AG09319 (cell line): ENCODE results near the gene KRTAP1-3.
"Not testable (repeated sequence)": the region's sequence is repeated elsewhere in the genome, so short reads cannot be mapped to it uniquely, and the experiment has no call there.

Experiments
- DNase-seq: peaks from one replicate; pipeline ENCODE4 v3.0.0-alpha.2; 2010; ENCODE audit warnings: low read depth; ENCODE audit errors: extremely low read depth
- TF ChIP-seq, protein P1 (sequence below): IDR thresholded peaks from 2 replicates; pipeline ENCODE4 v1.5.1; 2011; ENCODE audit warnings: low read depth, mild to moderate bottlenecking, inconsistent platforms, low read length, moderate library complexity

KRTAP1-3 gene

DNA sequence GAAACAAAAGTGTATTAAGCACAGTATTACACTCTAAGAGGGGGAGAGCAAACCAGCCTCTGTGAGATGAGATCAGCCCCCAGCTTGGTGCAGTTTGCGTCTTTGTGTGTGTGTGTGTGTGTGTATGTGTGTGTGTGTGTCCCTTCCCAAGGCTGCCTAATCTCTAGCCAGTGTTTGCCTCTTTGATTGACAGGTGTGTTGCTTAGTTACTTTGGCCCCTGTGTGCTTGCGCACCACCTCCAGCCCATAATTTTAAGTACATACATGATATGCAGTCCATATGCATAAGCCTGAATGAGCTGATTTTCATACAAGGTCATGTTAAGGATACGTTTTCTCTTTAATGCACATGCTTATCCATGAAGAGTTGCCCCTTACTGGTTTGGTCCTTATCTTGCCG lies 32.9 kb downstream of the KRTAP1-3 start:
- no peak for DNase-seq

DNA sequence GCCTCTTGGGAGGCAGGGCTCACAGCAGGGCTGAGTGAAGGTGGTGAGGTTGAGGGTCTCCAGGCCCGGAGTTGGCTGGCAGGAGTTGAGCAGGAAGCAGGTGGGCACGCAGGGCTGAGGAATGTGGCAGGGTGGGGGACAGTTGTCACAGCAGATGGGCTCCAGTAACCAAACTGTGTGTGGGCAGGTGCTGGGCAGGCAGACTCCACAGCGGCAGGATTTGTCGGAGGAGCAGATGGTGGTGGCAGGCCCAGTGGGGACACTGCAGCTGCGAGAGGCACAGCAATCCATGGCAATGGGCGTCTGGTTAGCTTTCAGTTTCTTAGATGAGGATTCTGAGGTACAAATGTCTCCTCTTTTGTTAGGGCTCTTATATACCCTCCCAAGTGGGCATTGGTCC lies 35.1 kb downstream of the KRTAP1-3 start, which contains the start of gene KRTAP3-2:
KRTAP3-2 (minus strand) TSS at position 344 of the 400 bp plus-strand sequence; CDS start at position 291, 53 bp downstream.
- not testable (repeated sequence) for DNase-seq

More for the DNA sequence above, 32.9 kb downstream of the KRTAP1-3 start:
- TF ChIP-seq, protein P1, sequence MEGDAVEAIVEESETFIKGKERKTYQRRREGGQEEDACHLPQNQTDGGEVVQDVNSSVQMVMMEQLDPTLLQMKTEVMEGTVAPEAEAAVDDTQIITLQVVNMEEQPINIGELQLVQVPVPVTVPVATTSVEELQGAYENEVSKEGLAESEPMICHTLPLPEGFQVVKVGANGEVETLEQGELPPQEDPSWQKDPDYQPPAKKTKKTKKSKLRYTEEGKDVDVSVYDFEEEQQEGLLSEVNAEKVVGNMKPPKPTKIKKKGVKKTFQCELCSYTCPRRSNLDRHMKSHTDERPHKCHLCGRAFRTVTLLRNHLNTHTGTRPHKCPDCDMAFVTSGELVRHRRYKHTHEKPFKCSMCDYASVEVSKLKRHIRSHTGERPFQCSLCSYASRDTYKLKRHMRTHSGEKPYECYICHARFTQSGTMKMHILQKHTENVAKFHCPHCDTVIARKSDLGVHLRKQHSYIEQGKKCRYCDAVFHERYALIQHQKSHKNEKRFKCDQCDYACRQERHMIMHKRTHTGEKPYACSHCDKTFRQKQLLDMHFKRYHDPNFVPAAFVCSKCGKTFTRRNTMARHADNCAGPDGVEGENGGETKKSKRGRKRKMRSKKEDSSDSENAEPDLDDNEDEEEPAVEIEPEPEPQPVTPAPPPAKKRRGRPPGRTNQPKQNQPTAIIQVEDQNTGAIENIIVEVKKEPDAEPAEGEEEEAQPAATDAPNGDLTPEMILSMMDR = no peak

DNA sequence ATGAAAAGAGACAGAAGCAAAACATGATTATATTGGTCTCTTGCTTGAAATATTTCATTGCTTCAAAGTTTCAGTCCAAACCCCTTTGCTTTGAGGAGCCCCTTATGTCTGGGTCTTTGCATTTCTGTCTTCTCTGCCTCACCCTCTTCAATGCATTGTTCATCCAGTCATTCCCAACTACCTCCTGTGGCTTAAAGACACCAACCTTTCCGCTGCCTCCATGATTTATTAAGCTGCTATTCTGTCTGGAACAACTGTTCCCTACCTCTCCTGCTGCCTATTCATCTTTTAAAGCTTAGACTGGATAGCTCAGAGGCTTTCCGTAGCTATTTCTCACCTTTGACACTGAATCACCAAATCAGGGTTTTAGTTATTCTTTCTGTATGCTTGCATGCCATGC lies 37.3 kb downstream of the KRTAP1-3 start:
- TF ChIP-seq, protein P1 = no peak
- no peak for DNase-seq

DNA sequence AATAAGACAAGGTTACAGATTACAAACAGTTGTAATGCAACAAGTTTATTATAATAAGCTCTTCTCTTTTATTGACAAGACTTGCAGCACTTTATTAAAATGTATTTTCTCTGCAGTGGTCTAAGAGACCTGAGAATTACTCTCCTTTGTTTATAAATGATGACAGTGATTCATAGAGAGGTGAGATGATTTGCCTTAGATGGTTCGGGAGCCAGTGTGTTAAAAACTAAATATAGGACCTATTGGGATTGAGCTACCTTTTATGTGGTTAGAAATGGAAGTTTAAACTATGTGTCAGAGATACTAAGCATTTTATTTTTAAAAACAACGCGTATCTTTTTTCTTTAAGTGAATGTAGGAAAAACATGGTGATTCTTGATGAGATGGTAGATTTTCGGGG lies 37.8 kb downstream of the KRTAP1-3 start:
- no peak for DNase-seq
- TF ChIP-seq, protein P1 = no peak

DNA sequence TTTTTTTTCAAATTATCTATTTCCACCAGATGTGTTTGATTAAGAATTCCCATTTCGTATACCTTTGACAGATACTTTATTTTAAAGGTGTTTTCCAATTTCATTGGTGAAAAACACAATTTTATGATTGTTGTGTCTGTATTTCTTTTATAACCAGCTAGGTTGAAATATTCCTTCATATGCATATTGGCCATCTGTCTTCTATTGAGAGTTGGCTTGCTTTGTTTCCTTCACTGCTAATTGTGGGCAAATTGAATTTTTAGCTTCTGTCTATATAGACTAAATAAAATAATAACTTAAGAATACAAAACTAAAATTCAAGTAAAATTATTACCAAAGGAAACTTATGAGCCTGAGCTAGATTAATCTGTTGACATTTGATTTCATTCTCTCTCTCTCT lies 39.6 kb downstream of the KRTAP1-3 start:
- TF ChIP-seq, protein P1 = no peak
- DNase-seq = no peak

DNA sequence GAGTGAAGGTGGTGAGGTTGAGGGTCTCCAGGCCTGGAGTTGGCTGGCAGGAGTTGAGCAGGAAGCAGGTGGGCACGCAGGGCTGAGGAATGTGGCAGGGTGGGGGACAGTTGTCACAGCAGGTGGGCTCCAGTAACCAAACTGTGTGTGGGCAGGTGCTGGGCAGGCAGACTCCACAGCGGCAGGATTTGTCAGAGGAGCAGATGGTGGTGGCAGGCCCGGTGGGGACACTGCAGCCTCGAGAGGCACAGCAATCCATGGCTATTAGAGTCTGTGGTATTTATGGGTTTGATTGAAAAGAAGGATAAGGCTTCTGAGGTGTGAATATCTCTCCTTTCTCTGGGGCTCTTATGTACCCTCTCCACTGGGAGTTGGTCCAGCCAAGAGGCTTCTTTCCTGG lies 40.8 kb downstream of the KRTAP1-3 start, which contains the start of gene KRTAP3-3:
KRTAP3-3 (minus strand) TSS at position 326 of the 400 bp plus-strand sequence; CDS start at position 259, 67 bp downstream.
- TF ChIP-seq, protein P1 = no peak
- no peak for DNase-seq

DNA sequence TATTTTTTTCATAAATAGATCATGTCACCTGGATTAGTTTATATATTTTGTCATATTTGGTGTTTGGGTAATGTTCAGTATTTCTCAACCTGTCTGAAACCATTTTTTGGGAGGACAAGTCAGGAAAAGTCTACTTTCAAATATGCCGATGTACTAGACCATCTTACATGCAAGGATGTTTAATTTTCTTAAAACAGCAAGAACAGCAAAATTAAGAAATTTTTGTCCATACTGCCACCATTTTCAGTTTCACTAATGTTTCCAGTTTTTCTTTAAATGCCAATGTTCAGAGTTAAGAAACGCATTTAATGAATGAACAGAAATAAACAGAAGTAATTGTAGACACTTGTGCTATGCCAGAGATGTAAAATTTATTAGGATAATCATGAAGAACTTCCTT lies 41.6 kb downstream of the KRTAP1-3 start:
- DNase-seq = no peak
- TF ChIP-seq, protein P1 = no peak

DNA sequence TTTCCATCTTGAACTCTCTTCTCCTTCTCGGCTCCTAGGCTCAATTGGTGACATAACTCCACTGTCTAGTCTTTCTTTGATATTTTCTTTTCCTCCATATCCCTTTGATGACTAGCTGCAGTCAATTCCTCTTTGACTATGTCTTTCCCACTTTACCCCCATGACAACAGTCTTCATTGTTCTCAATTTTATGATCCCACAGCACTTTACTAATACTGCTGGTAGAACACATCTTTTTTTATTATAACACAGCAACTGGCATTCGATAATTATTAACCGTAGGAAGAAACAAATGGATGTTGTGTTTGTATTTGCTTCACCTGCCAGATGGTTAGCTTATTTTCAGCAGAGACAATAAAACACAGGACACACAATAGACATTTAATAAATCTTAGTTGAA lies 42.0 kb downstream of the KRTAP1-3 start:
- DNase-seq = no peak
- TF ChIP-seq, protein P1 = no peak
